Activated CD8-positive, alpha-beta T cell treated with anti-CD3 and anti-CD28 coated beads, Interleukin-2, amount 10 ng/mL, durations not matched to agents 7 days and 5 days (primary cell): ENCODE data around the gene CEMIP. TPM values are rescaled to one million over a fixed set of nuclear protein-coding genes. Genes with fewer than 3 reads are reported as not detected.

Source experiments
- ATAC-seq: fragments of 150-1000 bp; cut with Tn5 transposase; one replicate; pipeline ENCODE4 v1.10.0; 2021; ENCODE audit warnings: moderate library complexity
- CTCF ChIA-PET: fragments of 350-600 bp; sonication (Branson Sonifier 250); formaldehyde crosslinking; loops from one replicate; lab custom pipeline; 2021; ENCODE audit warnings: antibody characterized with exemption; lab: Charles Lee
- POLR2A ChIA-PET: fragments of 350-600 bp; sonication (Branson Sonifier 250); formaldehyde crosslinking; loops from one replicate; lab custom pipeline; 2021; ENCODE audit warnings: antibody characterized with exemption; lab: Charles Lee
- DNase-seq: peaks from one replicate; pipeline ENCODE4 v3.0.0-alpha.2; 2020
- H3K27ac Mint-ChIP-seq: one replicate; pipeline ENCODE4 v1.8.0; 2021; ENCODE audit warnings: mild to moderate bottlenecking, mixed read lengths
- H3K27me3 Mint-ChIP-seq: one replicate; pipeline ENCODE4 v1.8.0; 2021; ENCODE audit warnings: low read depth, mixed read lengths
- H3K36me3 Mint-ChIP-seq: one replicate; pipeline ENCODE4 v1.8.0; 2021; ENCODE audit warnings: low read depth, mixed read lengths
- H3K4me1 Mint-ChIP-seq: one replicate; pipeline ENCODE4 v1.8.0; 2021; ENCODE audit warnings: low read depth, mixed read lengths
- H3K4me3 Mint-ChIP-seq: one replicate; pipeline ENCODE4 v1.8.0; 2021; ENCODE audit warnings: mild to moderate bottlenecking, mixed read lengths
- H3K9me3 Mint-ChIP-seq: one replicate; pipeline ENCODE4 v1.8.0; 2022; ENCODE audit warnings: mixed read lengths; ENCODE audit not compliant: insufficient read depth
- total RNA-seq, 2 experiments: library from RNA; stranded (reverse); gene quantifications; one replicate each; pipeline ENCODE4 v1.2.3, GENCODE V29; 2021

The CEMIP gene
- total RNA-seq, 2 experiments from 2014 or later, result not detected

DNA sequence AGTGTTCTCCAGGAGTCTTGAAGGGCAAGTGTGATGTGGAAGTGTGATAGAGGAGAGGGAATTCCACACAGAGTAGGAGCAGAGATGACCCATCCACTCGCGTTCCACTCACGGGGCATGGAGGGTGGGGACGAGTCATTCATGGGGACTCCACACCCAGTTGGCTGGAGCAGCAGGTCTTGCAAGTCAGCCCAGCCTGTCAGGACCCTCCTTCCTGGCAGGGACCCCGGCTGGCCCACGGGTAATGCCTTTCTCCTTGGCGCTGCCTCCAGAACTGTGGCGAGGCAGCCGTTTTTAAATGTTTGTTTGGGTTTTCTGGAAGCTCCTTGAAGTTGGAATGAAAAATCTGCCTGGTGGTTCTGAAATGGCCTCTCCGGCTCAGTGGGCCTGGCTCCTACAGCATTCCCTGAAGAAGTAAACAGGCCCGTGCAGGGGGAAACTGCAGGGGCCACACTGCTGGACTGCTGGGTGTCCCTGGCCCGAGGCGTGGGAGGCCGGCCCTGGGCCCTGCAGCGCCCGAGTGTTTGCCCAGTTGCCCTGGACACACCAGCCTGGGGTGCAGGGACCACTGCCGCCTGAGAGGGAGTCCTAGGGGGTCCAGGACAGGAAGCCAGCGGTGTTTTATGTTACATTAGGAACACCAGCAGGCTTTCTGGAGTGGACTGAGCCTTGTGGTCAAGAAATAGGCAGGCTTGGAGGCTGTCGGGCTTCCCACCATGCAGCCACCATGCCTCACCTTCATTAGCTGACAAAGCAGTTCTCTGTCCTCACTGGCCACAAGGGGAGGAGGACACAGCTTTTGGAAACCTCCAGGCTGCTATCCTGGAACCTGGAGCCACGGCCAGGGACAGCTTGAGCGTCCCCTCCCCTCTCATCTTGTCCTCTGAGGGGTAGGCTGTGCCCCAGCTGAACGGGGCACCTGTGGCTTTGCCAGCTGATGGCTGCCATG, 61.3 kb downstream of the CEMIP start:
- ChIA-PET CTCF (no interaction called here), POLR2A (interaction anchor here (1.0 kb wide), 1 partner anchor 296 kb away, joined by 3 read pairs; no protein-coding TSS in a partner anchor)
- H3K4me1 Mint-ChIP-seq, result no peaks in the 10 kb centered on the region
- H3K27ac Mint-ChIP-seq, result no peak overlapping the region
- H3K4me3 Mint-ChIP-seq, result no peak overlapping the region
- H3K27me3 Mint-ChIP-seq, result peaks cover 13% of the 10 kb centered on the region
- no peaks in the 10 kb centered on the region for H3K9me3 Mint-ChIP-seq
- ATAC-seq (no peak), DNase-seq (no peak)
- H3K36me3 Mint-ChIP-seq, result no peaks in the 10 kb centered on the region

DNA sequence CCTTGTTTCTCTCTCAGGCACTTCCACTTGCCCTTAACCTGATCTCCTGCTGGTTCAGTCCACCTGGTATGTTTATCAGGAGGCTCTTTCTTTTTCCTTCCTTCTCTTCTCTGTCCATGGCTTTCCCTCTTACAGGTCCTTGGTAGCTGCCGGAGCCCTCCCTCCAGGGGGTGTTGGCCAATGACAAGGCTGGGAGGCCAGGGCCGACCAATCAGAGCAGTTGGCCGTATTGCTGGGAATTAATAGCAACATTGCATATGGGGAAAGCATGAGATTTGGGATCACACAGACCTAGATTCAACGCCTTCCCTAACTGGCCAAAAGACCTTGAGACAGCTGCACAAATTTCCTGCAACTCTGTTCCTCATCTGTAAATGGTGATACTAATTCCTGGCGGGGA, 62.4 kb downstream of the CEMIP start:
- ChIA-PET CTCF (no interaction called here), POLR2A (no interaction called here)
- Mint-ChIP-seq H3K9me3 (no peaks in the 10 kb centered on the region), H3K27ac (no peak overlapping the region), H3K4me3 (no peak overlapping the region), H3K27me3 (peaks cover 13% of the 10 kb centered on the region), H3K36me3 (no peaks in the 10 kb centered on the region), H3K4me1 (no peaks in the 10 kb centered on the region)
- ATAC-seq (no peak), DNase-seq (no peak)

DNA sequence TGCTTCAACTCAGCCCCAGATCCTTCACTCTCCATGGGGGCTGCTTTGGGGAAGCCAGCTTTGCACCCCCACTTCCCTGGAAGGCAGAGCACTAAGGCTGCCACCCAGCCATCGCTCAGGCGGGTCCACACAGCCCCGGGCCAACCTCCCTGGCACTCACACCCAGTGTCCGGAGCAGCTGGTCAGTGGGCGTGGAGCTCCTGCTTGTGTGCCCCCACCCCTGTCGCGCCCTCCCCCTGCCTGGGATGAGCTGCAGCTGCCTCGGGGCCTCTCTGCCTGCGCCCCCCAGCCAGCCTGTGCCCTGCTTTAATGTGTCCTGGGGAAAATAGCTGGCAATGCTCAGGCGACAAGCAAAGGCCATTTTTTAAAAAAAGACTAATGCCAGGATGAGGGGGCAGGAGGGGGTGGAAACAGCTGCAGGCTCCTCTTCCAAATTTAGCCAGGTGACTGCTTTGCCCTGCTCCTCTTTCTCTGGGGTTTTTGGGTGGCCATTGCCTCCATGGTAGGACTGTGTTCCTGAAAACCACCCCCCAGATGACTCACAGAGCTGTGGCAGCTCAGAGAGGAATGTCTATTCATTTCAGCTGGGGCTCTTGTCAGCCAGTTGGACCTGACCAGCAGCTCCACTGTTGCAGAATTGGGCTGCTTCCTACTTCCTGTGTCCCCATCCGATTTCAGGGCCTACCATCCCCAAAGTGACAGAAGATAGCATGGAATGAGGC, 65.0 kb downstream of the CEMIP start:
- no peak overlapping the region for H3K4me3 Mint-ChIP-seq
- ATAC-seq (no peak), DNase-seq (no peak)
- H3K27me3 Mint-ChIP-seq, result peaks cover 18% of the 10 kb centered on the region
- POLR2A ChIA-PET, result no interaction called here
- no peaks in the 10 kb centered on the region for H3K4me1 Mint-ChIP-seq
- H3K36me3 Mint-ChIP-seq, result no peaks in the 10 kb centered on the region
- CTCF ChIA-PET, result interaction anchor here (0.7 to 1.4 kb wide), 2 partner anchors 126 to 1248 kb away, joined by 3 to 6 read pairs; no protein-coding TSS in a partner anchor
- no peak overlapping the region for H3K27ac Mint-ChIP-seq
- H3K9me3 Mint-ChIP-seq, result no peaks in the 10 kb centered on the region

DNA sequence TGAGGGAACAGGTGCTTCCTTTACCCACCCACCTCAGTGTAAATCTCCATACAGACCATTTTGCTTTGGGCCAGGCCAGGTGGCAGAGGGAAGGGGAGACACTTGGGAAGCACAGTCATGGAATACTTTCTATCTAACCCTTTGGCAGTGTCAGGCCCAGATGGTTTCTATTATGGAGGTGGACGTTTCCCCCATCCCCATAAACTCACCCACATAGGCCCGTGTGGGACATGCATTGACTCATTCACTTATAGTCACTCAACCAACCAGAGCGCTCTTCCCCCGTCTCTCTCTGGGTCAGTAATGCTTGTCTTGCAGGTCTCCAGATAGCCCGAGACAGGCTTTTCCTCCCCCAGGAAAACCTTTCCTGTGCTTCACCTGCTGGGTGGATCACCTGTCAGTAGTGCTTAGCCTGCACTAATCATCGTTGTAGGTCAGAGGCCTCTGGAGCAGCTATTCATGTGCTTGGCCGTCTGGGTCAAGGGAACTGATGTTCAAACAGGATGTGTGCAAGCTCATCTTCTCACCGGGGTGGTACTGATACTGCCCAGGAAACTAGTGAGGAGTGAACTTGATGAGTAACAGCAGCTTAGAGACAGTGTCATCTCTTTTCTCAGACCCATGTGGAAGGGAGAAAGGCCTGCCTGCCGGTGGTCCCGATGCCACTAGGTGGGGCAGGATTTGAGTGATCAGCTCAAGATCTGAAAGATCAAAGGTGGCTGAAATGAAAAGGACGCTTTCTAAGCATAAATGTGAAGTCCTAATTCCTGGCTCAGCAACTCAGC, 67.1 kb downstream of the CEMIP start:
- ChIA-PET POLR2A (no interaction called here), CTCF (interaction anchor here (1.3 kb wide), 1 partner anchor 70 kb away, joined by 5 read pairs; no protein-coding TSS in a partner anchor)
- Mint-ChIP-seq H3K27ac (no peak overlapping the region), H3K27me3 (peaks cover 29% of the 10 kb centered on the region), H3K4me1 (peaks cover 2% of the 10 kb centered on the region), H3K9me3 (no peaks in the 10 kb centered on the region), H3K4me3 (no peak overlapping the region), H3K36me3 (no peaks in the 10 kb centered on the region)
- DNase-seq (no peak), ATAC-seq (no peak)

DNA sequence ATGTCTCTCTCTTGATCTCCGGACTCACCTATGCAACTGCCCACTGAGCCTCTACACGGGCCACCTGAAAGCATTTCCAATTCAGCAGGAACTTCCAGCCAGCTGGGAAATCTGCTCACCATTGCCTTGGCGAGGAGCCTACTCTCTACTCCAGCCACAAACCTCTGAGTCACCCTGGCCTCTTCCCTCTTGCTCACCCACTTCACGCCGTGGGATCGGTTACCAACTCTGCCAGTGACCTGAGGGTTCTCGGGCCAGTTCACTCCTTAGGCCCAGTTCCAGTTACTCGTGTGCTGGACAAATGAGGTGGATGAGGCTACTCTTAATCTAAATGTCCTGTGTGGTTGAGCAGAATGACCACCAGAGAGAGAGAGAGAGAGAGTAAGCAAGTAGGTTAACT, 70.1 kb downstream of the CEMIP start:
- CTCF ChIA-PET, result no interaction called here
- ATAC-seq, result no peak
- POLR2A ChIA-PET, result no interaction called here
- no peak for DNase-seq
- H3K4me3 Mint-ChIP-seq, result no peak overlapping the region
- H3K36me3 Mint-ChIP-seq, result no peaks in the 10 kb centered on the region
- no peaks in the 10 kb centered on the region for H3K9me3 Mint-ChIP-seq
- peaks cover 32% of the 10 kb centered on the region for H3K27me3 Mint-ChIP-seq
- H3K4me1 Mint-ChIP-seq, result peaks cover 2% of the 10 kb centered on the region
- H3K27ac Mint-ChIP-seq, result no peak overlapping the region

DNA sequence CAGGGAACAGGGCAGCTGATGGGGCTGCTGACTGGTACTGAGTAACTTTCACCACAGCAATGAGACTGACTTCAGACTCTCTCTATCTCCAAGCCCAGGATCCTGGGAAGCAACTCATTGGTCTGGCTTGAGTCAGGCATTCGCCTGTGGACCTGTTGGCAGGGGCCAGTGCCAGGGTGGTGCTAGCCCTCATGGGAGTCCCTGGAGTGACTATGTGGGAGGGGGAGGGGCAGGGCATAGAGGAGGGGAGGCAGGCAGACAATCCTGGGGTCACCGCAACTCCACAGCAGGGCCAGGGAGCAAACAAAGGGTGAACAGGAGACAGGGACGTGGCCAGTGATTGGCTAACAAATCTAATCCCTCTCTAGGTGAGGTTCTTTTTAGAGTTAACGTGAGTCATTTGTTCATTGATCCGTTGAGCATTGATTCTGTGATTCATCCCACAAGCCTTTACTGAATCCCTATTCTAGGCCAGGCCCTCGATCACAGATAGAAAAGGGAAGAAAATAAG, 71.8 kb downstream of the CEMIP start:
- ChIA-PET CTCF (no interaction called here), POLR2A (no interaction called here)
- Mint-ChIP-seq H3K27me3 (peaks cover 32% of the 10 kb centered on the region), H3K4me3 (no peak overlapping the region), H3K27ac (no peak overlapping the region), H3K4me1 (peaks cover 2% of the 10 kb centered on the region), H3K9me3 (no peaks in the 10 kb centered on the region), H3K36me3 (no peaks in the 10 kb centered on the region)
- no peak for DNase-seq
- ATAC-seq, result no peak

DNA sequence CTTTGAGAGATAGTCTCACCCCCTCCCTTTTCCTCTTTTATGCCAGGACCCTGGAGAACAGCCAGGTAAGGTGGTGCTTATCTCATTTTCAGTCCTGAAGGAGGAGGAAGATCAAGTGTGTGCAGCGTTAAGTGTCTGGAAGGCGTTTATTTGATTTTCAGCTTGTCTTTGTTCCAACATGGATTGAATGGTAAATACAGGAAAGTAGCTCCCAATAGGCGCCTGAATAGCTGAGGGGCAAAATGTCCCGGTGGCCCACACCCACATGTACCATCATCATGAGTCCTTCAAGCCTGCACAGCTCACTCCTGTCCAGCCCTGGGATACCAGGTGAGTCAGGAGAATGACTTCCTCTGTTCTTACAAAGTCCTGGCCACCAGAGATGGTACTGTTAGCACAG, 73.5 kb downstream of the CEMIP start:
- H3K27me3 Mint-ChIP-seq, result peaks cover 33% of the 10 kb centered on the region
- ChIA-PET POLR2A (no interaction called here), CTCF (no interaction called here)
- no peak overlapping the region for H3K27ac Mint-ChIP-seq
- H3K4me1 Mint-ChIP-seq, result peaks cover 19% of the 10 kb centered on the region
- ATAC-seq (no peak), DNase-seq (no peak)
- no peaks in the 10 kb centered on the region for H3K36me3 Mint-ChIP-seq
- no peak overlapping the region for H3K4me3 Mint-ChIP-seq
- H3K9me3 Mint-ChIP-seq, result no peaks in the 10 kb centered on the region

DNA sequence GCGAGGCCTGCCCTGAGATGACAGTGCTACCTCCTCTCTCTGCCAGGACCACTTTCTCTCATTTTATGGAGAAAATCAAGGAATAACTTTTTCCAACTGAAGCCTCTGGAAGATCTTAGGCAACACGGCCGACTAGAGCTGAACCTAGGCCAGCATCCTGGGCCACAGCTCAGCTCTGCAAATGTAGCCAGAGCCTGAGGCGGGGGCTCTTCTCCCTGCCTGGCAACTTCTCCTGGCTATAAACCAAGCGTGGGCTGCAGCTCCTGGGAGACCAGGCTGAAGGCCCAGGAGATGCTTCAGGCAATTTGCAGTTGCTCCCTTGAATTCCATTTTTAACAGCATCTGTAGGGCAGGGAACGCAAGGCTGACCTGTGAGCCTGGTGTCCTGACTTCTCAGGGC, 74.9 kb downstream of the CEMIP start:
- CTCF ChIA-PET, result no interaction called here
- Mint-ChIP-seq H3K36me3 (no peaks in the 10 kb centered on the region), H3K4me3 (no peak overlapping the region), H3K27ac (no peak overlapping the region), H3K9me3 (no peaks in the 10 kb centered on the region), H3K4me1 (peaks cover 24% of the 10 kb centered on the region), H3K27me3 (peaks cover 28% of the 10 kb centered on the region)
- POLR2A ChIA-PET, result no interaction called here
- ATAC-seq (no peak), DNase-seq (no peak)

DNA sequence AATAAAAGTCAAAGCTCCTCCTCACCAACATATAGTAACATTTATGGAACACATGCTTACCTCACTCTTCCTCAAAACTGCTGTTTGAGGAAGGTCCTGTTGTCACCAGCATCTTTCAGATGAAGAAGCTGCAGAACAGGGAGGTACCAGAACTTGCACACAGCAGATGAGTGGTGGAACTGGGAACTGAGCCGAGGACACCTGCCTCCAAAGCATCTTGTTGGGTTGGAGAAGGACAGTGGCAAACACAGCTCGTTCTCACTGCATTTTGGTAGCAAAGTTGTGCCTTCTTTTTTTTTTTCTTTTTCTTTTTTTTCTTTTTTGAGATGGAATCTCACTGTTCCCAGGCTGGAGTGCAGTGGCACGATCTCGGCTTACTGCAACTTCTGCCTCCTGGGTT, 76.0 kb downstream of the CEMIP start:
- POLR2A ChIA-PET, result no interaction called here
- H3K36me3 Mint-ChIP-seq, result no peaks in the 10 kb centered on the region
- no peaks in the 10 kb centered on the region for H3K9me3 Mint-ChIP-seq

DNA sequence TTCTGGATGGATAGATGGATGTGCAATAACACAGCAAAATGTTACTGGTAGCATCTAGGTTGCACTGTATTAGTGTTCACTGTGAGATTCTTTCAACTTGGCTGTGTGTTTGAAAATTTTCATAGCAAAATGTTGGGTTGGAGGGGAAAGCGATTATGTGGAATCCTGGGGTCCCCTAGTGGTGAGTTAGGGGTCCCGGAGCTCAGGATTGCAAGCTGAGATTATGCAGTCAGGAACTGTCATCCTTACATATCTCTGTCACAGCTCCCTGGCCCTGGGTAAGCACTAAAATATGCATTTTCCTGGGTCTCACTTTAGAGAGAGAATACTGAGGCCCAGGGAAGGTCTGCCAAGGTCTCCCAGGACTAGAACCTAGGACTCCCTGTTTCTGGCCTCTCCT, 77.2 kb downstream of the CEMIP start:
- peak overlapping the region; percentile 13 for H3K27ac Mint-ChIP-seq

More for the DNA sequence above, 76.0 kb downstream of the CEMIP start:
- Mint-ChIP-seq H3K27me3 (peaks cover 18% of the 10 kb centered on the region), H3K27ac (no peak overlapping the region), H3K4me3 (no peak overlapping the region), H3K4me1 (peaks cover 22% of the 10 kb centered on the region)
- DNase-seq, result no peak
- CTCF ChIA-PET, result no interaction called here
- no peak for ATAC-seq

DNA sequence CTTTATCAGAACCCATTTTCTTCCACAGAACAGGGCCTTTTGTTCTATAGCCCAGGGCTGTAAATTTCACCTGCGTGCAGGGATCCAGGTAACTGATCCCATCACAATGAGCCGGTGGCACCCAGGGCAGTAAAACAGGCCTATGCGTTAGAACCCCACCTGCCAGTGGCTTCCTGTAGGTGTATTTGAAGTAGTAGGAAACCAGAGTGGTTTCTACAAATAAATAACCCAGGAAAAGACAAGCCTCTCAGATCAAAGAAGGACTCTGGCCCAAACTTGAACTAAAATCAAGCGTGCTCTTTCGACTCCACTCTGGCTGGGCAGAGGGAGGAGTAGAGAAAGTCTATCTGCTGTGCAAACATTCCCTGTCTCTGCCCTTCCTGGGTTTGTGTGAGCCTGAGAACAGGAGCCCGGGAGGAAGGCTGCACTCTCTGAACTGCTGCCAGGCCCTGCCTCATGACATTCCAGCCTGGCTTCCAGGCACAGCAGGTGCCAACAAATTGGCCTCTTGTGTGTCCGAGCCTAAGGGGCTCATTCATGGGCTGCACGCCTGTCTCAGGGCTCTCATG, 77.7 kb downstream of the CEMIP start:
- Mint-ChIP-seq H3K27ac (peak overlapping the region; percentile 13), H3K9me3 (no peaks in the 10 kb centered on the region), H3K4me3 (no peak overlapping the region), H3K4me1 (peaks cover 22% of the 10 kb centered on the region), H3K36me3 (no peaks in the 10 kb centered on the region), H3K27me3 (peaks cover 20% of the 10 kb centered on the region)
- CTCF ChIA-PET, result no interaction called here
- DNase-seq (peak; percentile 29), ATAC-seq (peak; percentile 47)
- POLR2A ChIA-PET, result interaction anchor here (0.6 kb wide), 1 partner anchor 398 kb away, joined by 4 read pairs; no protein-coding TSS in a partner anchor

More for the DNA sequence above, 77.2 kb downstream of the CEMIP start:
- DNase-seq (no peak), ATAC-seq (no peak)
- Mint-ChIP-seq H3K36me3 (no peaks in the 10 kb centered on the region), H3K4me3 (no peak overlapping the region), H3K9me3 (no peaks in the 10 kb centered on the region), H3K27me3 (peaks cover 25% of the 10 kb centered on the region), H3K4me1 (peaks cover 22% of the 10 kb centered on the region)
- POLR2A ChIA-PET, result no interaction called here
- CTCF ChIA-PET, result no interaction called here
